IMR-90 (cell line): Measurements from ENCODE around the gene DTX1. TPM values are rescaled to one million over a fixed set of nuclear protein-coding genes. Genes with fewer than 3 reads are reported as not detected.

ENCODE experiments used
- ATAC-seq: fragments of 200-7000 bp; cut with Tn5 transposase; 2 replicates; pipeline ENCODE4 v1.9.1; 2020; ENCODE audit warnings: low read depth, mild to moderate bottlenecking, moderate library complexity
- BruUV-seq: library from RNA; stranded (reverse); fragments of 400-500 nt; replicated peaks from 2 replicates; lab custom pipeline; 2021; lab: Mats Ljungman, UMichigan
- CTCF ChIA-PET: fragments of 300-600 bp; formaldehyde crosslinking; extraction: SDS; loops from one replicate; lab custom pipeline; 2021; ENCODE audit warnings: antibody characterized with exemption; lab: Yijun Ruan, JAX
- POLR2A ChIA-PET: fragments of 300-600 bp; sonication (Branson Sonifier 250); formaldehyde crosslinking; loops from one replicate; lab custom pipeline; 2022; ENCODE audit warnings: antibody characterized with exemption; ENCODE audit not compliant: unreplicated experiment; lab: Charles Lee
- DNase-seq: peaks from one replicate; pipeline ENCODE4 v3.0.0; 2013
- H2AFZ ChIP-seq: replicated peaks from 2 replicates; pipeline ENCODE3; 2013; ENCODE audit warnings: low read length, mild to moderate bottlenecking; ENCODE audit not compliant: poor library complexity
- H2AK5ac ChIP-seq: 2 replicates; pipeline ENCODE4 v1.6.1; 2013; ENCODE audit warnings: low read depth, low read length, inconsistent platforms
- H2AK9ac ChIP-seq: replicated peaks from 2 replicates; pipeline ENCODE3; 2013; ENCODE audit warnings: mild to moderate bottlenecking, low read depth, low read length, moderate library complexity; ENCODE audit not compliant: poor library complexity
- H2BK120ac ChIP-seq: 2 replicates; pipeline ENCODE4 v1.6.1; 2013; ENCODE audit warnings: low read depth, low read length, inconsistent platforms
- H2BK15ac ChIP-seq: 3 replicates; pipeline ENCODE4 v1.6.1; 2013; ENCODE audit warnings: low read depth, low read length, inconsistent platforms
- H2BK20ac ChIP-seq: 2 replicates; pipeline ENCODE4 v1.6.1; 2013; ENCODE audit warnings: low read depth, mild to moderate bottlenecking, inconsistent platforms, low read length, moderate library complexity
- H2BK5ac ChIP-seq: 2 replicates; pipeline ENCODE4 v1.6.1; 2013; ENCODE audit warnings: mild to moderate bottlenecking, low read depth, low read length, inconsistent platforms; ENCODE audit not compliant: poor library complexity, severe bottlenecking
- H3K14ac ChIP-seq: replicated peaks from 2 replicates; pipeline ENCODE4 v1.6.1; 2013; ENCODE audit warnings: low read depth, low read length, inconsistent platforms
- H3K18ac ChIP-seq: 2 replicates; pipeline ENCODE4 v1.6.1; 2013; ENCODE audit warnings: low read depth, low read length, control low read depth
- H3K23ac ChIP-seq: 2 replicates; pipeline ENCODE4 v1.6.1; 2013; ENCODE audit warnings: low read depth, low read length, inconsistent platforms
- H3K27ac ChIP-seq: 2 replicates; pipeline ENCODE4 v1.5.1; 2013; ENCODE audit warnings: mild to moderate bottlenecking, control low read depth, low read length; ENCODE audit not compliant: insufficient read depth
- H3K27me3 ChIP-seq: 2 replicates; pipeline ENCODE4 v1.6.1; 2013; ENCODE audit warnings: low read length; ENCODE audit not compliant: control insufficient read depth, insufficient read depth
- H3K36me3 ChIP-seq: 2 replicates; pipeline ENCODE4 v1.6.1; 2013; ENCODE audit warnings: low read length, mixed read lengths; ENCODE audit not compliant: control insufficient read depth, insufficient read depth
- H3K4ac ChIP-seq: 2 replicates; pipeline ENCODE4 v1.6.1; 2013; ENCODE audit warnings: low read depth, low read length, inconsistent platforms
- H3K4me1 ChIP-seq: 2 replicates; pipeline ENCODE4 v1.6.1; 2013; ENCODE audit warnings: low read length, mixed read lengths; ENCODE audit not compliant: control insufficient read depth, insufficient read depth
- H3K4me2 ChIP-seq: 2 replicates; pipeline ENCODE4 v1.6.1; 2013; ENCODE audit warnings: low read depth, mild to moderate bottlenecking, control low read depth, low read length, moderate library complexity
- H3K4me3 ChIP-seq: 2 replicates; pipeline ENCODE4 v1.5.1; 2013; ENCODE audit warnings: low read depth, mild to moderate bottlenecking, control low read depth, low read length, moderate library complexity; ENCODE audit not compliant: insufficient read depth
- H3K56ac ChIP-seq: 2 replicates; pipeline ENCODE4 v1.6.1; 2013; ENCODE audit warnings: low read length, inconsistent platforms; ENCODE audit not compliant: insufficient read depth; ENCODE audit errors: extremely low read depth
- H3K79me1 ChIP-seq, 2 experiments: 2 replicates each; pipeline ENCODE4 v1.6.1; 2013; ENCODE audit warnings: low read length in 2 of 2, inconsistent platforms in 1 of 2, low read depth in 1 of 2
- H3K9ac ChIP-seq: 2 replicates; pipeline ENCODE4 v1.6.1; 2013; ENCODE audit warnings: low read depth, low read length, control low read depth
- H3K9me1 ChIP-seq: 2 replicates; pipeline ENCODE4 v1.6.1; 2013; ENCODE audit warnings: low read length, inconsistent platforms; ENCODE audit not compliant: insufficient read depth
- H3K9me3 ChIP-seq: 2 replicates; pipeline ENCODE4 v1.6.1; 2013; ENCODE audit warnings: low read length; ENCODE audit not compliant: control insufficient read depth, insufficient read depth
- H4K20me1 ChIP-seq: 2 replicates; pipeline ENCODE4 v1.6.1; 2013; ENCODE audit warnings: low read length, inconsistent platforms; ENCODE audit not compliant: insufficient read depth
- H4K5ac ChIP-seq: 2 replicates; pipeline ENCODE4 v1.6.1; 2013; ENCODE audit warnings: mild to moderate bottlenecking, low read depth, low read length, control low read depth
- H4K8ac ChIP-seq, 2 experiments: 2 replicates each; pipeline ENCODE4 v1.6.1; 2013; ENCODE audit warnings: low read depth in 2 of 2, low read length in 2 of 2, control low read depth in 1 of 2, inconsistent platforms in 1 of 2
- H4K91ac ChIP-seq: 2 replicates; pipeline ENCODE4 v1.6.1; 2013; ENCODE audit warnings: low read depth, low read length, inconsistent platforms; ENCODE audit not compliant: insufficient read depth
- FOS ChIP-seq: fragments of 150-350 bp; IDR thresholded peaks from 2 replicates; pipeline ENCODE4 v1.6.1; 2016; ENCODE audit warnings: low read depth, low read length
- MAZ ChIP-seq: IDR thresholded peaks from 2 replicates; pipeline ENCODE4 v1.6.1; 2012; ENCODE audit warnings: low read depth, mild to moderate bottlenecking, low read length, improper control_type of control experiment, moderate library complexity, borderline replicate concordance
- MXI1 ChIP-seq: IDR thresholded peaks from 2 replicates; pipeline ENCODE4 v1.6.1; 2012; ENCODE audit warnings: low read depth, mild to moderate bottlenecking, low read length, moderate library complexity, borderline replicate concordance
- POLR2A ChIP-seq: IDR thresholded peaks from 2 replicates; pipeline ENCODE4 v1.6.1; 2012; ENCODE audit warnings: mild to moderate bottlenecking, low read depth, low read length
- WGBS, 2 experiments: methylation state at CpG; one replicate each; pipeline versions ENCODE4 v1.1.5 to v1.1.7; 2013; ENCODE audit warnings: missing lambda C conversion rate in 2 of 2; ENCODE audit not compliant: insufficient read length in 1 of 2; ENCODE audit errors: extremely low coverage in 2 of 2; 5-methylcytosine and 5-hydroxymethylcytosine counted together
- dilution Hi-C: fragments of 300-500 bp; cut with HindIII; formaldehyde crosslinking; loops from one replicate; pipeline ENCODE4 v1.14.3; 2018; ENCODE audit warnings: low sequenced_read_pairs; ENCODE audit not compliant: unreplicated experiment
- in situ Hi-C: fragments of 300-500 bp; cut with MboI; formaldehyde crosslinking; loops from 3 replicates; pipeline ENCODE4 v1.14.3; 2019; ENCODE audit warnings: low sequenced_read_pairs, inconsistent platforms, mixed read lengths
- intact Hi-C: fragments of 100-400 bp; cut with micrococcal nuclease; formaldehyde crosslinking; loops from 2 replicates; pipeline ENCODE4 v1.10.0; 2022
- polyA plus RNA-seq, 3 experiments: library from polyadenylated mRNA; depleted of rRNA; stranded (reverse); fragments of >200 nt; gene quantifications; 2 replicates each; pipeline ENCODE4 v1.2.3, GENCODE V29; 2012; ENCODE audit warnings: low replicate concordance in 1 of 3
- total RNA-seq: library from RNA; depleted of rRNA; stranded (reverse); fragments of >200 nt; gene quantifications from 2 replicates; pipeline ENCODE4 v1.2.3, GENCODE V29; 2012
- TF ChIP-seq, protein P1 (sequence below): fragments of 150-350 bp; IDR thresholded peaks from 2 replicates; pipeline ENCODE4 v1.6.1; 2016; ENCODE audit warnings: low read depth, mild to moderate bottlenecking, low read length, moderate library complexity, borderline replicate concordance

DTX1 gene
- total and polyA plus RNA-seq, 2 of the 4 experiments (the other 2 are of a cell fraction) = not detected

DNA sequence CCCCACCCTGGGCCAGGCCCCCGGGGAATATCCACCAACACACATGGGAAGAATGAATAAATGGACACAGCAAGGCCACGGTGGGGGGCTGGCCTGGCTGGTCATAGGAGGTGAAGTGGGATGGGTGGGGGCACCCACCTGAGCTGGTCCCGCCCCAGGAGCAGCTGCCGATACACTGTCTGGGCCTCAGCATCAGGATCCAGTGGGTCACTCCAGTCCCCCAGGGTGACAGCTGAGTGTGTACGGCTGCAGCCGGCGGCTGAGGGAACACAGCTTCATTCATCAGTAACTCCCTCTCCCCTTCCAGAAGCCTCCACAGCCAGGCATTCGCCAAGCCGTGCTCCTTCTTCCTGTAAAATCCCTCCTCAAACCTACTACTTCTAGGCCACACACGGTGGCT, 45.2 kb downstream of the DTX1 start:
- no peak overlapping the region for H2BK15ac ChIP-seq
- no peaks in the 10 kb centered on the region for H3K9me3 ChIP-seq
- POLR2A ChIA-PET = no interaction called here
- 40% methylated on average over 1 of the region's 10 CpGs; no CpG with 5 or more reads in 1 of the 2 experiments for WGBS, 2 experiments
- H2AK9ac ChIP-seq = no peak overlapping the region
- H3K18ac ChIP-seq = no peak overlapping the region
- H2BK120ac ChIP-seq = no peak overlapping the region
- no peak overlapping the region for H4K5ac ChIP-seq
- in situ Hi-C loops = no loop called here
- no peak overlapping the region for H3K4ac ChIP-seq
- H3K4me3 ChIP-seq = no peak overlapping the region
- TF ChIP-seq FOS = no peak
- TF ChIP-seq POLR2A = no peak
- TF ChIP-seq, protein P1, sequence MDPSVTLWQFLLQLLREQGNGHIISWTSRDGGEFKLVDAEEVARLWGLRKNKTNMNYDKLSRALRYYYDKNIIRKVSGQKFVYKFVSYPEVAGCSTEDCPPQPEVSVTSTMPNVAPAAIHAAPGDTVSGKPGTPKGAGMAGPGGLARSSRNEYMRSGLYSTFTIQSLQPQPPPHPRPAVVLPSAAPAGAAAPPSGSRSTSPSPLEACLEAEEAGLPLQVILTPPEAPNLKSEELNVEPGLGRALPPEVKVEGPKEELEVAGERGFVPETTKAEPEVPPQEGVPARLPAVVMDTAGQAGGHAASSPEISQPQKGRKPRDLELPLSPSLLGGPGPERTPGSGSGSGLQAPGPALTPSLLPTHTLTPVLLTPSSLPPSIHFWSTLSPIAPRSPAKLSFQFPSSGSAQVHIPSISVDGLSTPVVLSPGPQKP = no peak
- no peak for TF ChIP-seq MXI1
- TF ChIP-seq MAZ = no peak
- no peaks in the 10 kb centered on the region for H3K36me3 ChIP-seq
- H3K27me3 ChIP-seq = peaks cover 5% of the 10 kb centered on the region; the same call in 1 of the 2 replicates
- no peak overlapping the region for H2AK5ac ChIP-seq
- no peak overlapping the region for H2BK20ac ChIP-seq
- intact Hi-C loops = no loop called here
- no peaks in the 10 kb centered on the region for H3K4me1 ChIP-seq
- dilution Hi-C loops = no loop called here
- H3K56ac ChIP-seq = no peak overlapping the region
- H3K23ac ChIP-seq = no peak overlapping the region
- CTCF ChIA-PET = no interaction called here
- DNase-seq (no peak), ATAC-seq (no peak)
- H3K79me1 ChIP-seq = no peaks in the 10 kb centered on the region
- H2AFZ ChIP-seq = no peak overlapping the region
- BruUV-seq = no TSS peak
- H4K8ac ChIP-seq = no peak overlapping the region
- no peak overlapping the region for H2BK5ac ChIP-seq
- no peak overlapping the region for H4K91ac ChIP-seq
- no peaks in the 10 kb centered on the region for H4K20me1 ChIP-seq
- H3K4me2 ChIP-seq = no peak overlapping the region
- H3K27ac ChIP-seq = no peak overlapping the region
- H3K9ac ChIP-seq = no peak overlapping the region
- no peaks in the 10 kb centered on the region for H3K9me1 ChIP-seq
- H3K14ac ChIP-seq = no peak overlapping the region
